IMR-90 (cell line): Measurements from ENCODE around the gene EIF4G3. TPM values are rescaled to one million over a fixed set of nuclear protein-coding genes. Genes with fewer than 3 reads are reported as not detected.

ENCODE experiments used
- ATAC-seq: fragments of 200-7000 bp; cut with Tn5 transposase; 2 replicates; pipeline ENCODE4 v1.9.1; 2020; ENCODE audit warnings: low read depth, mild to moderate bottlenecking, moderate library complexity
- BruUV-seq: library from RNA; stranded (reverse); fragments of 400-500 nt; replicated peaks from 2 replicates; lab custom pipeline; 2021; lab: Mats Ljungman, UMichigan
- CTCF ChIA-PET: fragments of 300-600 bp; formaldehyde crosslinking; extraction: SDS; loops from one replicate; lab custom pipeline; 2021; ENCODE audit warnings: antibody characterized with exemption; lab: Yijun Ruan, JAX
- POLR2A ChIA-PET: fragments of 300-600 bp; sonication (Branson Sonifier 250); formaldehyde crosslinking; loops from one replicate; lab custom pipeline; 2022; ENCODE audit warnings: antibody characterized with exemption; ENCODE audit not compliant: unreplicated experiment; lab: Charles Lee
- DNase-seq: peaks from one replicate; pipeline ENCODE4 v3.0.0; 2013
- H2AFZ ChIP-seq: replicated peaks from 2 replicates; pipeline ENCODE3; 2013; ENCODE audit warnings: low read length, mild to moderate bottlenecking; ENCODE audit not compliant: poor library complexity
- H2AK5ac ChIP-seq: 2 replicates; pipeline ENCODE4 v1.6.1; 2013; ENCODE audit warnings: low read depth, low read length, inconsistent platforms
- H2AK9ac ChIP-seq: replicated peaks from 2 replicates; pipeline ENCODE3; 2013; ENCODE audit warnings: mild to moderate bottlenecking, low read depth, low read length, moderate library complexity; ENCODE audit not compliant: poor library complexity
- H2BK120ac ChIP-seq: 2 replicates; pipeline ENCODE4 v1.6.1; 2013; ENCODE audit warnings: low read depth, low read length, inconsistent platforms
- H2BK15ac ChIP-seq: 3 replicates; pipeline ENCODE4 v1.6.1; 2013; ENCODE audit warnings: low read depth, low read length, inconsistent platforms
- H2BK20ac ChIP-seq: 2 replicates; pipeline ENCODE4 v1.6.1; 2013; ENCODE audit warnings: low read depth, mild to moderate bottlenecking, inconsistent platforms, low read length, moderate library complexity
- H2BK5ac ChIP-seq: 2 replicates; pipeline ENCODE4 v1.6.1; 2013; ENCODE audit warnings: mild to moderate bottlenecking, low read depth, low read length, inconsistent platforms; ENCODE audit not compliant: poor library complexity, severe bottlenecking
- H3K14ac ChIP-seq: replicated peaks from 2 replicates; pipeline ENCODE4 v1.6.1; 2013; ENCODE audit warnings: low read depth, low read length, inconsistent platforms
- H3K18ac ChIP-seq: 2 replicates; pipeline ENCODE4 v1.6.1; 2013; ENCODE audit warnings: low read depth, low read length, control low read depth
- H3K23ac ChIP-seq: 2 replicates; pipeline ENCODE4 v1.6.1; 2013; ENCODE audit warnings: low read depth, low read length, inconsistent platforms
- H3K27ac ChIP-seq: 2 replicates; pipeline ENCODE4 v1.5.1; 2013; ENCODE audit warnings: mild to moderate bottlenecking, control low read depth, low read length; ENCODE audit not compliant: insufficient read depth
- H3K27me3 ChIP-seq: 2 replicates; pipeline ENCODE4 v1.6.1; 2013; ENCODE audit warnings: low read length; ENCODE audit not compliant: control insufficient read depth, insufficient read depth
- H3K36me3 ChIP-seq: 2 replicates; pipeline ENCODE4 v1.6.1; 2013; ENCODE audit warnings: low read length, mixed read lengths; ENCODE audit not compliant: control insufficient read depth, insufficient read depth
- H3K4ac ChIP-seq: 2 replicates; pipeline ENCODE4 v1.6.1; 2013; ENCODE audit warnings: low read depth, low read length, inconsistent platforms
- H3K4me1 ChIP-seq: 2 replicates; pipeline ENCODE4 v1.6.1; 2013; ENCODE audit warnings: low read length, mixed read lengths; ENCODE audit not compliant: control insufficient read depth, insufficient read depth
- H3K4me2 ChIP-seq: 2 replicates; pipeline ENCODE4 v1.6.1; 2013; ENCODE audit warnings: low read depth, mild to moderate bottlenecking, control low read depth, low read length, moderate library complexity
- H3K4me3 ChIP-seq: 2 replicates; pipeline ENCODE4 v1.5.1; 2013; ENCODE audit warnings: low read depth, mild to moderate bottlenecking, control low read depth, low read length, moderate library complexity; ENCODE audit not compliant: insufficient read depth
- H3K56ac ChIP-seq: 2 replicates; pipeline ENCODE4 v1.6.1; 2013; ENCODE audit warnings: low read length, inconsistent platforms; ENCODE audit not compliant: insufficient read depth; ENCODE audit errors: extremely low read depth
- H3K79me1 ChIP-seq, 2 experiments: 2 replicates each; pipeline ENCODE4 v1.6.1; 2013; ENCODE audit warnings: low read length in 2 of 2, inconsistent platforms in 1 of 2, low read depth in 1 of 2
- H3K9ac ChIP-seq: 2 replicates; pipeline ENCODE4 v1.6.1; 2013; ENCODE audit warnings: low read depth, low read length, control low read depth
- H3K9me1 ChIP-seq: 2 replicates; pipeline ENCODE4 v1.6.1; 2013; ENCODE audit warnings: low read length, inconsistent platforms; ENCODE audit not compliant: insufficient read depth
- H3K9me3 ChIP-seq: 2 replicates; pipeline ENCODE4 v1.6.1; 2013; ENCODE audit warnings: low read length; ENCODE audit not compliant: control insufficient read depth, insufficient read depth
- H4K20me1 ChIP-seq: 2 replicates; pipeline ENCODE4 v1.6.1; 2013; ENCODE audit warnings: low read length, inconsistent platforms; ENCODE audit not compliant: insufficient read depth
- H4K5ac ChIP-seq: 2 replicates; pipeline ENCODE4 v1.6.1; 2013; ENCODE audit warnings: mild to moderate bottlenecking, low read depth, low read length, control low read depth
- H4K8ac ChIP-seq, 2 experiments: 2 replicates each; pipeline ENCODE4 v1.6.1; 2013; ENCODE audit warnings: low read depth in 2 of 2, low read length in 2 of 2, control low read depth in 1 of 2, inconsistent platforms in 1 of 2
- H4K91ac ChIP-seq: 2 replicates; pipeline ENCODE4 v1.6.1; 2013; ENCODE audit warnings: low read depth, low read length, inconsistent platforms; ENCODE audit not compliant: insufficient read depth
- CEBPB ChIP-seq: IDR thresholded peaks from 2 replicates; pipeline ENCODE4 v1.6.1; 2012; ENCODE audit warnings: low read depth, low read length, improper control_type of control experiment
- WGBS, 2 experiments: methylation state at CpG; one replicate each; pipeline versions ENCODE4 v1.1.5 to v1.1.7; 2013; ENCODE audit warnings: missing lambda C conversion rate in 2 of 2; ENCODE audit not compliant: insufficient read length in 1 of 2; ENCODE audit errors: extremely low coverage in 2 of 2; 5-methylcytosine and 5-hydroxymethylcytosine counted together
- dilution Hi-C: fragments of 300-500 bp; cut with HindIII; formaldehyde crosslinking; loops from one replicate; pipeline ENCODE4 v1.14.3; 2018; ENCODE audit warnings: low sequenced_read_pairs; ENCODE audit not compliant: unreplicated experiment
- in situ Hi-C: fragments of 300-500 bp; cut with MboI; formaldehyde crosslinking; loops from 3 replicates; pipeline ENCODE4 v1.14.3; 2019; ENCODE audit warnings: low sequenced_read_pairs, inconsistent platforms, mixed read lengths
- intact Hi-C: fragments of 100-400 bp; cut with micrococcal nuclease; formaldehyde crosslinking; loops from 2 replicates; pipeline ENCODE4 v1.10.0; 2022
- polyA plus RNA-seq, 3 experiments: library from polyadenylated mRNA; depleted of rRNA; stranded (reverse); fragments of >200 nt; gene quantifications; 2 replicates each; pipeline ENCODE4 v1.2.3, GENCODE V29; 2012; ENCODE audit warnings: low replicate concordance in 1 of 3
- total RNA-seq: library from RNA; depleted of rRNA; stranded (reverse); fragments of >200 nt; gene quantifications from 2 replicates; pipeline ENCODE4 v1.2.3, GENCODE V29; 2012
- TF ChIP-seq, protein P1 (sequence below): conservative IDR thresholded peaks from 2 replicates; pipeline ENCODE4 v1.5.1; 2012; ENCODE audit warnings: mild to moderate bottlenecking, low read depth, low read length, improper control_type of control experiment

The EIF4G3 gene
- total and polyA plus RNA-seq, 2 of the 4 experiments (the other 2 are of a cell fraction), result 25.8 to 49.2 TPM

DNA sequence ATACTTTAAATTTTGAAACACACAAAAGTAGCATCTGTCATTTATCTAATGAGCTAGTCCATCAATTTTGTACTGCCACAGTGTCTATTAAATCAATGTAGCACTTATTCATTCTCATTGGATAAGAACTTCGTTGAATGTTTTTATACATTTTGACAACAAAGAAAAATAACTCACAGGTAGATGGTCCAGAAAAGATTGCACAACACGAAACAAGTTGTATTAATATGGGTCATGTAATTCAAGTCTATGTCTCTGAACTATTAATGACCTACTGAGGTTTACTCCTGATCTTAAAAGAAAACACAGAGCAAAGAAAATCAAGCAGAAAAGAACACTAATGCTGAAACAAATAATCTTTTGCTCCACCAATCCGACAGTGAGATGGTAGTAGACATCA is 404.9 kb downstream of the EIF4G3 start:
- ATAC-seq, result no peak
- no peak overlapping the region for H2AFZ ChIP-seq
- H3K56ac ChIP-seq, result no peak overlapping the region
- no peak overlapping the region for H4K91ac ChIP-seq
- intact Hi-C loops, result no loop called here
- H3K4ac ChIP-seq, result no peak overlapping the region
- no peak overlapping the region for H2BK15ac ChIP-seq
- H2BK120ac ChIP-seq, result no peak overlapping the region
- no peak overlapping the region for H3K9ac ChIP-seq
- dilution Hi-C loops, result no loop called here
- H3K4me2 ChIP-seq, result no peak overlapping the region
- peaks cover 8% of the 10 kb centered on the region for H3K9me1 ChIP-seq
- H3K4me3 ChIP-seq, result no peak overlapping the region
- CTCF ChIA-PET, result interaction anchor here (0.6 to 0.9 kb wide), 2 partner anchors 29 to 75 kb away, joined by 3 to 4 read pairs; no protein-coding TSS in a partner anchor
- H3K27me3 ChIP-seq, result no peaks in the 10 kb centered on the region
- WGBS, 2 experiments, result no CpG with 5 or more reads among the region's 3 CpGs
- no peak overlapping the region for H4K8ac ChIP-seq
- H3K14ac ChIP-seq, result no peak overlapping the region
- H4K5ac ChIP-seq, result no peak overlapping the region
- TF ChIP-seq CEBPB, result peak; percentile 63; the same call in 1 of the 2 replicates
- TF ChIP-seq, protein P1, sequence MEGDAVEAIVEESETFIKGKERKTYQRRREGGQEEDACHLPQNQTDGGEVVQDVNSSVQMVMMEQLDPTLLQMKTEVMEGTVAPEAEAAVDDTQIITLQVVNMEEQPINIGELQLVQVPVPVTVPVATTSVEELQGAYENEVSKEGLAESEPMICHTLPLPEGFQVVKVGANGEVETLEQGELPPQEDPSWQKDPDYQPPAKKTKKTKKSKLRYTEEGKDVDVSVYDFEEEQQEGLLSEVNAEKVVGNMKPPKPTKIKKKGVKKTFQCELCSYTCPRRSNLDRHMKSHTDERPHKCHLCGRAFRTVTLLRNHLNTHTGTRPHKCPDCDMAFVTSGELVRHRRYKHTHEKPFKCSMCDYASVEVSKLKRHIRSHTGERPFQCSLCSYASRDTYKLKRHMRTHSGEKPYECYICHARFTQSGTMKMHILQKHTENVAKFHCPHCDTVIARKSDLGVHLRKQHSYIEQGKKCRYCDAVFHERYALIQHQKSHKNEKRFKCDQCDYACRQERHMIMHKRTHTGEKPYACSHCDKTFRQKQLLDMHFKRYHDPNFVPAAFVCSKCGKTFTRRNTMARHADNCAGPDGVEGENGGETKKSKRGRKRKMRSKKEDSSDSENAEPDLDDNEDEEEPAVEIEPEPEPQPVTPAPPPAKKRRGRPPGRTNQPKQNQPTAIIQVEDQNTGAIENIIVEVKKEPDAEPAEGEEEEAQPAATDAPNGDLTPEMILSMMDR, result no peak
- no peak overlapping the region for H2AK5ac ChIP-seq
- no peak overlapping the region for H2BK5ac ChIP-seq
- H3K18ac ChIP-seq, result no peak overlapping the region
- no peaks in the 10 kb centered on the region for H3K9me3 ChIP-seq
- H2BK20ac ChIP-seq, result no peak overlapping the region
- H3K79me1 ChIP-seq, result peaks cover 35 to 53% of the 10 kb centered on the region in 2 experiments
- POLR2A ChIA-PET, result no interaction called here
- H3K27ac ChIP-seq, result no peak overlapping the region
- H2AK9ac ChIP-seq, result no peak overlapping the region
- H4K20me1 ChIP-seq, result peaks cover 22% of the 10 kb centered on the region; the same call in 1 of the 2 replicates
- BruUV-seq, result no TSS peak
- DNase-seq, result no peak
- in situ Hi-C loops, result no loop called here
- H3K4me1 ChIP-seq, result no peaks in the 10 kb centered on the region
- H3K36me3 ChIP-seq, result peaks cover 55% of the 10 kb centered on the region
- H3K23ac ChIP-seq, result no peak overlapping the region
